HEK293 (cell line): ENCODE data around the gene RPL15.

Experiments used
- ATF2 ChIP-seq: fragments of 450-650 bp; formaldehyde crosslinking; IDR thresholded peaks from 2 replicates; pipeline ENCODE4 v1.5.1; 2016; ENCODE audit warnings: missing biosample characterization, missing genetic modification characterization, low read depth
- KLF16 ChIP-seq: fragments of 450-650 bp; formaldehyde crosslinking; IDR thresholded peaks from 2 replicates; pipeline ENCODE4 v1.5.1; 2017; ENCODE audit warnings: missing biosample characterization, missing genetic modification characterization
- KLF7 ChIP-seq: fragments of 450-650 bp; formaldehyde crosslinking; IDR thresholded peaks from 2 replicates; pipeline ENCODE4 v1.5.1; 2016; ENCODE audit warnings: missing biosample characterization, missing genetic modification characterization, borderline replicate concordance
- MEIS1 ChIP-seq: sonication (generic); formaldehyde crosslinking; IDR thresholded peaks from 2 replicates; pipeline ENCODE4 v1.8.1; 2022; ENCODE audit warnings: missing genetic modification reagents, mild to moderate bottlenecking, borderline replicate concordance
- REST ChIP-seq: fragments of 450-650 bp; formaldehyde crosslinking; IDR thresholded peaks from 2 replicates; pipeline ENCODE4 v1.5.1; 2016; ENCODE audit warnings: missing biosample characterization, missing genetic modification characterization
- SETDB1 ChIP-seq: IDR thresholded peaks from one replicate; pipeline ENCODE4 v1.6.1; 2017; ENCODE audit warnings: mild to moderate bottlenecking, low read length, moderate library complexity, mixed read lengths; ENCODE audit not compliant: insufficient read length
- TRIM28 ChIP-seq: IDR thresholded peaks from 2 replicates; pipeline ENCODE4 v1.6.1; 2011; ENCODE audit warnings: low read length, control low read depth, borderline replicate concordance
- ZBTB48 ChIP-seq: fragments of 450-650 bp; formaldehyde crosslinking; IDR thresholded peaks from 2 replicates; pipeline ENCODE4 v1.5.1; 2016; ENCODE audit warnings: missing biosample characterization, missing genetic modification characterization
- ZNF112 ChIP-seq: fragments of 450-650 bp; formaldehyde crosslinking; IDR thresholded peaks from 2 replicates; pipeline ENCODE4 v1.5.0; 2017; ENCODE audit warnings: missing biosample characterization, missing genetic modification characterization
- ZNF146 ChIP-seq: fragments of 450-650 bp; formaldehyde crosslinking; IDR thresholded peaks from 2 replicates; pipeline ENCODE4 v1.5.1; 2016; ENCODE audit warnings: missing biosample characterization, missing genetic modification characterization
- ZNF18 ChIP-seq: fragments of 450-650 bp; formaldehyde crosslinking; IDR thresholded peaks from 2 replicates; pipeline ENCODE4 v1.5.1; 2016; ENCODE audit warnings: missing biosample characterization, missing genetic modification characterization
- ZNF184 ChIP-seq: fragments of 450-650 bp; IDR thresholded peaks from 2 replicates; pipeline ENCODE4 v1.5.1; 2018; ENCODE audit warnings: missing biosample characterization, mild to moderate bottlenecking, missing genetic modification characterization
- ZNF211 ChIP-seq: fragments of 450-650 bp; formaldehyde crosslinking; IDR thresholded peaks from 2 replicates; pipeline ENCODE4 v1.5.1; 2016; ENCODE audit warnings: low read depth, missing biosample characterization, missing genetic modification characterization
- ZNF223 ChIP-seq: fragments of 450-650 bp; formaldehyde crosslinking; IDR thresholded peaks from 2 replicates; pipeline ENCODE4 v1.5.1; 2016; ENCODE audit warnings: missing biosample characterization, missing genetic modification characterization
- ZNF292 ChIP-seq: fragments of 450-650 bp; formaldehyde crosslinking; IDR thresholded peaks from 2 replicates; pipeline ENCODE4 v1.5.1; 2016; ENCODE audit warnings: low read depth, missing biosample characterization, missing genetic modification characterization, borderline replicate concordance
- ZNF324 ChIP-seq: fragments of 450-650 bp; formaldehyde crosslinking; IDR thresholded peaks from 2 replicates; pipeline ENCODE4 v1.5.1; 2016; ENCODE audit warnings: missing biosample characterization, missing genetic modification characterization
- ZNF398 ChIP-seq: fragments of 450-650 bp; formaldehyde crosslinking; IDR thresholded peaks from 2 replicates; pipeline ENCODE4 v1.5.1; 2017; ENCODE audit warnings: missing biosample characterization, missing genetic modification characterization
- ZNF473 ChIP-seq: fragments of 450-650 bp; formaldehyde crosslinking; IDR thresholded peaks from 2 replicates; pipeline ENCODE4 v1.5.1; 2017; ENCODE audit warnings: missing biosample characterization, missing genetic modification characterization
- ZNF530 ChIP-seq: fragments of 450-650 bp; formaldehyde crosslinking; IDR thresholded peaks from 2 replicates; pipeline ENCODE4 v1.5.1; 2016; ENCODE audit warnings: low read depth, missing biosample characterization, missing genetic modification characterization
- ZNF558 ChIP-seq: fragments of 450-650 bp; formaldehyde crosslinking; IDR thresholded peaks from 2 replicates; pipeline ENCODE4 v1.5.1; 2016; ENCODE audit warnings: missing biosample characterization, missing genetic modification characterization
- ZNF624 ChIP-seq: fragments of 450-650 bp; formaldehyde crosslinking; IDR thresholded peaks from 2 replicates; pipeline ENCODE4 v1.5.1; 2017; ENCODE audit warnings: missing biosample characterization, missing genetic modification characterization
- ZNF658 ChIP-seq: fragments of 450-650 bp; formaldehyde crosslinking; IDR thresholded peaks from 2 replicates; pipeline ENCODE4; 2016; ENCODE audit warnings: missing biosample characterization, missing genetic modification characterization
- ZNF76 ChIP-seq: fragments of 450-650 bp; formaldehyde crosslinking; IDR thresholded peaks from 2 replicates; pipeline ENCODE4; 2016; ENCODE audit warnings: low read depth, missing biosample characterization, missing genetic modification characterization, borderline replicate concordance
- ZNF785 ChIP-seq: fragments of 450-650 bp; formaldehyde crosslinking; IDR thresholded peaks from 2 replicates; pipeline ENCODE4 v1.5.1; 2016; ENCODE audit warnings: missing biosample characterization, missing genetic modification characterization
- ZNF792 ChIP-seq: fragments of 450-650 bp; formaldehyde crosslinking; IDR thresholded peaks from 2 replicates; pipeline ENCODE4 v1.5.1; 2016; ENCODE audit warnings: missing biosample characterization, missing genetic modification characterization
- ZSCAN18 ChIP-seq: fragments of 450-650 bp; formaldehyde crosslinking; IDR thresholded peaks from 2 replicates; pipeline ENCODE4 v1.5.1; 2016; ENCODE audit warnings: missing biosample characterization, missing genetic modification characterization
- TF ChIP-seq, protein P1 (sequence below): fragments of 450-650 bp; formaldehyde crosslinking; IDR thresholded peaks from 2 replicates; pipeline ENCODE4 v1.5.1; 2016; ENCODE audit warnings: missing biosample characterization, missing genetic modification characterization, borderline replicate concordance
- TF ChIP-seq, protein P2 (sequence below): fragments of 450-650 bp; formaldehyde crosslinking; IDR thresholded peaks from 2 replicates; pipeline ENCODE4 v1.5.1; 2016; ENCODE audit warnings: missing biosample characterization, missing genetic modification characterization

RPL15 gene

GRCh38 chr3:23944861-23945662, 28.1 kb downstream of the RPL15 start, which contains the start of gene NR1D2 (continued):
- TF ChIP-seq, protein P1, sequence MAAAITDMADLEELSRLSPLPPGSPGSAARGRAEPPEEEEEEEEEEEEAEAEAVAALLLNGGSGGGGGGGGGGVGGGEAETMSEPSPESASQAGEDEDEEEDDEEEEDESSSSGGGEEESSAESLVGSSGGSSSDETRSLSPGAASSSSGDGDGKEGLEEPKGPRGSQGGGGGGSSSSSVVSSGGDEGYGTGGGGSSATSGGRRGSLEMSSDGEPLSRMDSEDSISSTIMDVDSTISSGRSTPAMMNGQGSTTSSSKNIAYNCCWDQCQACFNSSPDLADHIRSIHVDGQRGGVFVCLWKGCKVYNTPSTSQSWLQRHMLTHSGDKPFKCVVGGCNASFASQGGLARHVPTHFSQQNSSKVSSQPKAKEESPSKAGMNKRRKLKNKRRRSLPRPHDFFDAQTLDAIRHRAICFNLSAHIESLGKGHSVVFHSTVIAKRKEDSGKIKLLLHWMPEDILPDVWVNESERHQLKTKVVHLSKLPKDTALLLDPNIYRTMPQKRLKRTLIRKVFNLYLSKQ: no peak
- TF ChIP-seq ZNF530: no peak
- no peak for TF ChIP-seq MEIS1 (CRISPR knock-in tag)
- no peak for TF ChIP-seq ZNF184 (tag by site-specific recombination)
- no peak for TF ChIP-seq SETDB1
- no peak for TF ChIP-seq ZNF558
- no peak for TF ChIP-seq KLF16 (tag by site-specific recombination)
- TF ChIP-seq ZNF223 (tag by site-specific recombination): no peak
- peak; percentile 62; the same call in 1 of the 2 replicates for TF ChIP-seq KLF7
- TF ChIP-seq ZNF658: no peak
- no peak for TF ChIP-seq ZNF785
- TF ChIP-seq, protein P2, sequence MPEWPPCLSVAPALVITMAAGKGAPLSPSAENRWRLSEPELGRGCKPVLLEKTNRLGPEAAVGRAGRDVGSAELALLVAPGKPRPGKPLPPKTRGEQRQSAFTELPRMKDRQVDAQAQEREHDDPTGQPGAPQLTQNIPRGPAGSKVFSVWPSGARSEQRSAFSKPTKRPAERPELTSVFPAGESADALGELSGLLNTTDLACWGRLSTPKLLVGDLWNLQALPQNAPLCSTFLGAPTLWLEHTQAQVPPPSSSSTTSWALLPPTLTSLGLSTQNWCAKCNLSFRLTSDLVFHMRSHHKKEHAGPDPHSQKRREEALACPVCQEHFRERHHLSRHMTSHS (tag by site-specific recombination): no peak
- no peak for TF ChIP-seq ATF2 (tag by site-specific recombination)
- TF ChIP-seq ZSCAN18 (tag by site-specific recombination): no peak
- TF ChIP-seq ZNF146 (tag by site-specific recombination): no peak
- 0 out of 2 replicates have a peak, but pooled peaks have one; percentile 27 for TF ChIP-seq ZNF324 (tag by site-specific recombination)
- TF ChIP-seq ZNF112 (tag by site-specific recombination): no peak
- no peak for TF ChIP-seq REST (tag by site-specific recombination)
- no peak for TF ChIP-seq ZNF18 (tag by site-specific recombination)
- TF ChIP-seq ZNF792: no peak
- peak; percentile 97 for TF ChIP-seq ZNF398 (tag by site-specific recombination)
- TF ChIP-seq ZNF76 (tag by site-specific recombination): no peak; the same call in 1 of the 2 replicates
- TF ChIP-seq ZNF624 (tag by site-specific recombination): no peak
- TF ChIP-seq ZNF211 (tag by site-specific recombination): no peak
- TF ChIP-seq ZBTB48: no peak
- TF ChIP-seq ZNF292: no peak
- TF ChIP-seq TRIM28: no peak
- no peak for TF ChIP-seq ZNF473
